Ishikawa (cell line): ENCODE data around the gene CXCL14.

Experiments
- CEBPB ChIP-seq: IDR thresholded peaks from 2 replicates; pipeline ENCODE4 v1.6.1; 2012
- CREB1 ChIP-seq: IDR thresholded peaks from 2 replicates; pipeline ENCODE4 v1.6.1; 2012; ENCODE audit warnings: low read depth
- EGR1 ChIP-seq: IDR thresholded peaks from 2 replicates; pipeline ENCODE4 v1.6.1; 2012
- EP300 ChIP-seq: IDR thresholded peaks from 2 replicates; pipeline ENCODE4 v1.6.1; 2012; ENCODE audit warnings: borderline replicate concordance
- FOXM1 ChIP-seq: IDR thresholded peaks from 2 replicates; pipeline ENCODE4 v1.6.1; 2012; ENCODE audit warnings: low read depth, borderline replicate concordance
- NFIC ChIP-seq: IDR thresholded peaks from 2 replicates; pipeline ENCODE4 v1.6.1; 2012
- RAD21 ChIP-seq: IDR thresholded peaks from 2 replicates; pipeline ENCODE4 v1.6.1; 2012; ENCODE audit warnings: low read depth
- TAF1 ChIP-seq: IDR thresholded peaks from 2 replicates; pipeline ENCODE4 v1.6.1; 2012; ENCODE audit warnings: low read depth, mild to moderate bottlenecking
- TCF12 ChIP-seq: IDR thresholded peaks from 2 replicates; pipeline ENCODE4 v1.6.1; 2012; ENCODE audit warnings: low read depth
- TEAD4 ChIP-seq: IDR thresholded peaks from 2 replicates; pipeline ENCODE4 v1.6.1; 2012
- USF1 ChIP-seq: IDR thresholded peaks from 2 replicates; pipeline ENCODE4 v1.6.1; 2012
- YY1 ChIP-seq: IDR thresholded peaks from 2 replicates; pipeline ENCODE4 v1.6.1; 2012; ENCODE audit warnings: low read depth
- ZBTB7A ChIP-seq: IDR thresholded peaks from 2 replicates; pipeline ENCODE4 v1.6.1; 2012; ENCODE audit warnings: low read depth
- TF ChIP-seq, protein P1 (sequence below): IDR thresholded peaks from 2 replicates; pipeline ENCODE4 v1.6.1; 2012
- TF ChIP-seq, protein P2 (sequence below): IDR thresholded peaks from 2 replicates; pipeline ENCODE4 v1.6.1; 2012; ENCODE audit warnings: low read depth, mild to moderate bottlenecking

The CXCL14 gene

GRCh38 chr5:135543001-135543484, 35.7 kb downstream of the CXCL14 start:
- TF ChIP-seq RAD21: no peak
- TF ChIP-seq, protein P1, sequence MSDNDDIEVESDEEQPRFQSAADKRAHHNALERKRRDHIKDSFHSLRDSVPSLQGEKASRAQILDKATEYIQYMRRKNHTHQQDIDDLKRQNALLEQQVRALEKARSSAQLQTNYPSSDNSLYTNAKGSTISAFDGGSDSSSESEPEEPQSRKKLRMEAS: no peak
- TF ChIP-seq CREB1: no peak
- no peak for TF ChIP-seq EGR1
- no peak for TF ChIP-seq TAF1
- no peak for TF ChIP-seq ZBTB7A
- TF ChIP-seq TCF12: no peak
- no peak for TF ChIP-seq TEAD4
- no peak for TF ChIP-seq FOXM1

- no peak for TF ChIP-seq NFIC
- no peak for TF ChIP-seq TCF12
- no peak for TF ChIP-seq EGR1
- TF ChIP-seq FOXM1: no peak
- TF ChIP-seq TAF1: no peak
- no peak for TF ChIP-seq TEAD4
- TF ChIP-seq RAD21: no peak
- no peak for TF ChIP-seq EP300
- no peak for TF ChIP-seq ZBTB7A
- no peak for TF ChIP-seq YY1
- no peak for TF ChIP-seq CREB1
- no peak for TF ChIP-seq USF1
- no peak for TF ChIP-seq CEBPB
- TF ChIP-seq, protein P2, sequence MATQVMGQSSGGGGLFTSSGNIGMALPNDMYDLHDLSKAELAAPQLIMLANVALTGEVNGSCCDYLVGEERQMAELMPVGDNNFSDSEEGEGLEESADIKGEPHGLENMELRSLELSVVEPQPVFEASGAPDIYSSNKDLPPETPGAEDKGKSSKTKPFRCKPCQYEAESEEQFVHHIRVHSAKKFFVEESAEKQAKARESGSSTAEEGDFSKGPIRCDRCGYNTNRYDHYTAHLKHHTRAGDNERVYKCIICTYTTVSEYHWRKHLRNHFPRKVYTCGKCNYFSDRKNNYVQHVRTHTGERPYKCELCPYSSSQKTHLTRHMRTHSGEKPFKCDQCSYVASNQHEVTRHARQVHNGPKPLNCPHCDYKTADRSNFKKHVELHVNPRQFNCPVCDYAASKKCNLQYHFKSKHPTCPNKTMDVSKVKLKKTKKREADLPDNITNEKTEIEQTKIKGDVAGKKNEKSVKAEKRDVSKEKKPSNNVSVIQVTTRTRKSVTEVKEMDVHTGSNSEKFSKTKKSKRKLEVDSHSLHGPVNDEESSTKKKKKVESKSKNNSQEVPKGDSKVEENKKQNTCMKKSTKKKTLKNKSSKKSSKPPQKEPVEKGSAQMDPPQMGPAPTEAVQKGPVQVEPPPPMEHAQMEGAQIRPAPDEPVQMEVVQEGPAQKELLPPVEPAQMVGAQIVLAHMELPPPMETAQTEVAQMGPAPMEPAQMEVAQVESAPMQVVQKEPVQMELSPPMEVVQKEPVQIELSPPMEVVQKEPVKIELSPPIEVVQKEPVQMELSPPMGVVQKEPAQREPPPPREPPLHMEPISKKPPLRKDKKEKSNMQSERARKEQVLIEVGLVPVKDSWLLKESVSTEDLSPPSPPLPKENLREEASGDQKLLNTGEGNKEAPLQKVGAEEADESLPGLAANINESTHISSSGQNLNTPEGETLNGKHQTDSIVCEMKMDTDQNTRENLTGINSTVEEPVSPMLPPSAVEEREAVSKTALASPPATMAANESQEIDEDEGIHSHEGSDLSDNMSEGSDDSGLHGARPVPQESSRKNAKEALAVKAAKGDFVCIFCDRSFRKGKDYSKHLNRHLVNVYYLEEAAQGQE: no peak
- TF ChIP-seq, protein P1: no peak
Observed at GRCh38 chr5:135541807-135542502, 36.8 kb downstream of the CXCL14 start.

- TF ChIP-seq CEBPB: no peak
- no peak for TF ChIP-seq TAF1
- TF ChIP-seq, protein P2: no peak
- TF ChIP-seq NFIC: no peak
- no peak for TF ChIP-seq RAD21
- TF ChIP-seq EP300: no peak
- no peak for TF ChIP-seq YY1
- TF ChIP-seq USF1: no peak
- no peak for TF ChIP-seq FOXM1
- no peak for TF ChIP-seq TEAD4
- TF ChIP-seq EGR1: no peak
- no peak for TF ChIP-seq CREB1
- TF ChIP-seq ZBTB7A: no peak
- TF ChIP-seq TCF12: no peak
- TF ChIP-seq, protein P1: no peak
Observed at GRCh38 chr5:135539430-135540005, 39.3 kb downstream of the CXCL14 start.

DNA sequence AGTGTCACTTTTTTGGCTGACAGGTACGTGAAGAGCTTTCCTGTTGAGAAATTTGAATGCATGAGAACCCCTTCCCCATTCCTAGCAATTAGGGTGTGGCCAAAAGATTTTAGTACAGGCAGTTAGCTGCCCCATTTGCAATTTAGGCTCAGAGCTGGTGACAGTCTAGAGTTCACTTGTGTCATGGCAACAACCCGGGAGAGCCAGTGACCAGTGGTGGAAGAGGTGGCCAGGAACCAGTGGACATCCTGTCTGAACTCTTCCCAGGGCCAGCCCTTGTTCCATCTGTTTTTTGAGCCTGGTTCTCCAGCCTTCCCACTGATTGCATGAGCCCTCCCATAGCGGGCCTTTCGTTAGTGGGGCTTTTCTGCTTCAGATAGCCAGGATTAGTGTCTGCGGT, 40.5 kb downstream of the CXCL14 start:
- TF ChIP-seq TEAD4 (no peak), RAD21 (no peak), EGR1 (no peak), USF1 (no peak), ZBTB7A (no peak)
- TF ChIP-seq, protein P1: no peak

DNA sequence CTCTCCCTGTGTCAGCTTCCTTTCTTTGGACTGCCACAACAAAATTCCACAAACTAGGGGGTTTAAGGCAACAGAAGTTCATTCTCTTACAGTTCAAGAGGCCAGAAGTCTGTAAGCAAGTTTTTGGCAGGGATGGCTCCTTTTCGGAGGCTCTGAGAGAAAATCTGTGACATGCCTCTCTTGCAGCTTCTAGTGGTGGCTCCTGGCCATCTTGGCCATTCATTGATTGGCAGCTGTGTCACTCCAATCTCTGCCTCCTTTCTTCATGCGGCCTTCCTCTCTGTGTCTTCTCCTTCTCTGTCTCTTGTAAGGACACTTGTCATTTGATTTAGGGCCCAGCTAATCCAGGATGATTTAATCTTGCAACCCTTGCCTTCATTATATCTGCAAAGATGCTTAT, 41.0 kb downstream of the CXCL14 start:
- TF ChIP-seq, protein P1: no peak
- TF ChIP-seq TCF12 (no peak), TAF1 (no peak), CEBPB (no peak), FOXM1 (no peak), EGR1 (no peak), ZBTB7A (no peak), NFIC (no peak), USF1 (no peak), YY1 (no peak), RAD21 (no peak), EP300 (no peak), TEAD4 (no peak)
- TF ChIP-seq, protein P2: no peak
